ENCODE data around the gene LUM.
A peak's percentile ranks its signal among the peaks of the same experiment; 100 is the strongest.
"Not testable (repeated sequence)": the region's sequence is repeated elsewhere in the genome, so short reads cannot be mapped to it uniquely, and the experiment has no call there.

Gene LUM

GRCh38 chr12:91110311-91110924, 876 bp downstream of the LUM start:
- DNase-seq (ENCODE audit: low read depth, low spot score): no peak
- H3K27ac ChIP-seq: no peak overlapping the region

GRCh38 chr12:91109581-91110310, 1.5 kb downstream of the LUM start:
- DNase-seq (ENCODE audit: low read depth, low spot score): no peak
- H3K27ac ChIP-seq: no peak overlapping the region

- DNase-seq (ENCODE audit: low read depth, low spot score): no peak
- no peak overlapping the region for H3K27ac ChIP-seq
These were observed 2.1 kb downstream of the LUM start for GRCh38 chr12:91109148-91109564.

GRCh38 chr12:91108196-91108755, 3.0 kb downstream of the LUM start:
- DNase-seq (ENCODE audit: low read depth, low spot score): no peak
- no peak overlapping the region for H3K27ac ChIP-seq

- DNase-seq (ENCODE audit: low read depth, low spot score): no peak
- H3K27ac ChIP-seq: no peak overlapping the region
These were observed 5.0 kb downstream of the LUM start for GRCh38 chr12:91106283-91106682.

GRCh38 chr12:91105807-91106206, 5.5 kb downstream of the LUM start:
- no peak overlapping the region for H3K27ac ChIP-seq
- no peak for DNase-seq (ENCODE audit: low read depth, low spot score)

- no peak for DNase-seq (ENCODE audit: low read depth, low spot score)
- H3K27ac ChIP-seq: no peak overlapping the region
These were observed 6.4 kb downstream of the LUM start for GRCh38 chr12:91104812-91105466.

GRCh38 chr12:91103624-91104023, 7.7 kb downstream of the LUM start:
- DNase-seq (ENCODE audit: low read depth, low spot score): no peak
- no peak overlapping the region for H3K27ac ChIP-seq

- DNase-seq (ENCODE audit: low read depth, low spot score): no peak
- H3K27ac ChIP-seq: no peak overlapping the region
These were observed 8.2 kb downstream of the LUM start for GRCh38 chr12:91103101-91103500.

- no peak for DNase-seq (ENCODE audit: low read depth, low spot score)
- no peak overlapping the region for H3K27ac ChIP-seq
These were observed 10.4 kb downstream of the LUM start for GRCh38 chr12:91100906-91101305.

GRCh38 chr12:91099836-91100235, 11.5 kb downstream of the LUM start:
- DNase-seq (ENCODE audit: low read depth, low spot score): no peak

GRCh38 chr12:91099341-91099740, 12.0 kb downstream of the LUM start:
- H3K27ac ChIP-seq: no peak overlapping the region
- DNase-seq (ENCODE audit: low read depth, low spot score): no peak

More at GRCh38 chr12:91099836-91100235, 11.5 kb downstream of the LUM start:
- H3K27ac ChIP-seq: no peak overlapping the region

GRCh38 chr12:91098941-91099340, 12.4 kb downstream of the LUM start:
- H3K27ac ChIP-seq: no peak overlapping the region
- DNase-seq (ENCODE audit: low read depth, low spot score): peak; percentile 29

GRCh38 chr12:91098461-91098860, 12.8 kb downstream of the LUM start:
- no peak overlapping the region for H3K27ac ChIP-seq
- no peak for DNase-seq (ENCODE audit: low read depth, low spot score)

GRCh38 chr12:91094957-91095356, 16.3 kb downstream of the LUM start:
- no peak for DNase-seq (ENCODE audit: low read depth, low spot score)
- H3K27ac ChIP-seq: no peak overlapping the region

GRCh38 chr12:91094032-91094662, 17.1 kb downstream of the LUM start:
- DNase-seq (ENCODE audit: low read depth, low spot score): no peak
- H3K27ac ChIP-seq: no peak overlapping the region

- no peak overlapping the region for H3K27ac ChIP-seq
- DNase-seq (ENCODE audit: low read depth, low spot score): no peak
These were observed 18.0 kb downstream of the LUM start for GRCh38 chr12:91093341-91093740.

GRCh38 chr12:91091916-91092715, 19.2 kb downstream of the LUM start:
- DNase-seq (ENCODE audit: low read depth, low spot score): no peak
- no peak overlapping the region for H3K27ac ChIP-seq

- H3K27ac ChIP-seq; DNase-seq (ENCODE audit: low read depth, low spot score): not testable (repeated sequence)
These were observed 21.3 kb downstream of the LUM start for GRCh38 chr12:91089953-91090352.

GRCh38 chr12:91080041-91080440, 31.3 kb downstream of the LUM start:
- no peak for DNase-seq (ENCODE audit: low read depth, low spot score)

More at GRCh38 chr12:91080041-91080440, 31.3 kb downstream of the LUM start:
- H3K27ac ChIP-seq: no peak overlapping the region

Measured in epithelial cell of prostate (primary cell).